Neural cell (in vitro differentiated cells): Measurements from ENCODE around the gene PRR11.
"Not testable (repeated sequence)": the region's sequence is repeated elsewhere in the genome, so short reads cannot be mapped to it uniquely, and the experiment has no call there.

Source experiments
- CTCF ChIP-seq: fragments of 450-650 bp; IDR thresholded peaks from 2 replicates; pipeline ENCODE4 v1.5.1; 2014; ENCODE audit warnings: antibody characterized with exemption, mild to moderate bottlenecking, moderate library complexity; ENCODE audit not compliant: poor library complexity, severe bottlenecking
- EP300 ChIP-seq: fragments of 450-650 bp; conservative IDR thresholded peaks from 2 replicates; pipeline ENCODE4 v1.6.1; 2014; ENCODE audit warnings: antibody characterized with exemption, mild to moderate bottlenecking, moderate library complexity; ENCODE audit not compliant: poor library complexity, severe bottlenecking
- EZH2 ChIP-seq: fragments of 200-600, 300-800 bp; shearing (Covaris generic), sonication (generic); IDR thresholded peaks from 2 replicates; pipeline ENCODE4 v1.6.1; 2014; ENCODE audit warnings: antibody characterized with exemption, low read length, borderline replicate concordance, mild to moderate bottlenecking; ENCODE audit not compliant: insufficient read depth, poor library complexity, severe bottlenecking
- MXI1 ChIP-seq: fragments of 450-650 bp; conservative IDR thresholded peaks from 2 replicates; pipeline ENCODE4 v1.6.1; 2014; ENCODE audit warnings: antibody characterized with exemption, mild to moderate bottlenecking; ENCODE audit not compliant: poor library complexity, severe bottlenecking
- POLR2AphosphoS5 ChIP-seq: IDR thresholded peaks from 2 replicates; pipeline ENCODE4 v1.6.1; 2012
- REST ChIP-seq: IDR thresholded peaks from 2 replicates; pipeline ENCODE4 v1.6.1; 2012; ENCODE audit warnings: borderline replicate concordance
- TAF1 ChIP-seq: IDR thresholded peaks from 2 replicates; pipeline ENCODE4 v1.6.1; 2012; ENCODE audit warnings: low read depth

- TF ChIP-seq CTCF, EP300, TAF1, POLR2AphosphoS5, REST, EZH2, MXI1: not testable (repeated sequence)
Observed at GRCh38 chr17:59228588-59228987, 73.0 kb downstream of the PRR11 start.
